ENCODE data around the gene NFIA.

The NFIA gene

GRCh38 chr1:61491497-61491896 lies 409.1 kb downstream of the NFIA start:
- DNase-seq (ENCODE audit: low read depth in 2 of 2): no peak

DNA sequence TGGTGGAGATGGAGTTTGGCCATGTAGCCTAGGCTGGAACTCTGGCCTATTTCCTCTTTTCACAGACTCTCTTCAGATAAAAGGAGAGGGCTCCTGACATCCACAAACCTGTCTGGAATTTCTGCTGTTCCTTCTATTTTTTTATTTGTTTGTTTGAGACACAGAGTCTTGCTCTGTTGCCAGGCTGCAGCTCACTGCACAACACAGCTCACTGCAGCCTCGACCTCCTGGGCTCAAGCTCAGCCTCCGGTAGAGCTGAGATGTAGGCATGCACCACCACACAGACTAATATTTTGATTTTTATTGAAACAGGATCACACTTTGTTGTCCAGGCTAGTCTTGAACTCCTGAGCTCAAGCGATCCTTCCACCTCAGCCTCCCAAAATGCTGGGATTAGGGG lies 411.6 kb downstream of the NFIA start:
- no peak for DNase-seq (ENCODE audit: low read depth in 2 of 2)

DNA sequence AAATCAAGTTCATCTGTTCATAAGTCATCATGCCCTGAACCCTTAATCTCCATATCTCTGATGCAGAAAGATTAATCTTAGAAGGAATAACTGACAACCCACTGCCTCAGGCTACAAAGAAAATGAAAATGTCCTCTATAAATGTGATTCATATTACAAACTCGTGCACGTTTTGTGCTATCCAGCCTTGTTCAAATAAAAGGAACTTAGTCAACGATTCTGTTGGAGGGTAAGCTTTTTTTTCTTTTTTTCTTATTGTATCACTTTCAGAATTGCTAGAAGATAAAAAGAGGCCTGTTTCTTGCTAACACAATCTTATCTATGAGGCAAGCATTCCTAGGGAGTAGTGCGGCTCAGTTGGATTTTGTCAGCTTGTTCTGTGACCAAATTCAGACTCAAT lies 414.1 kb downstream of the NFIA start:
- no peak for DNase-seq (ENCODE audit: low read depth in 2 of 2)

- DNase-seq (ENCODE audit: low read depth in 2 of 2): no peak
Observed at GRCh38 chr1:61497013-61497412, 414.7 kb downstream of the NFIA start.

DNA sequence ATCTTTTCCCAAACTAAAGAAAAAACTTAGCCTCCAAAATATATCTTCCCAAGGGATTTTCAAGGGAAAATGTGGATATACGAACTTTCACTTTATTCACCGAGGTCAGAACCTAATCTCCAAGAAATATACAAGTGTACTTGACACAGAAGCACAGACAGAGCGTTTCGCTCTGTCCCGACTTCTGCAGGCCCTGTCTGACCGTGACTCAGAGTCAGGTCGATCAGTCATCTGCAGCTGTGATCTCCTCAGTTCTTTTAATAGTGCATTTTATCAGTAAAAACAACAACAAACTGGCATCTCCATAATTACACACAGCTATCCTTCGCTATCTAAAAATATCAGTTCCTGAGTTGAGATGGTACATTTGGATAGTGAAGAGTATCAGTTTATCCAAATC lies 416.0 kb downstream of the NFIA start:
- DNase-seq (ENCODE audit: low read depth in 2 of 2): no peak

DNA sequence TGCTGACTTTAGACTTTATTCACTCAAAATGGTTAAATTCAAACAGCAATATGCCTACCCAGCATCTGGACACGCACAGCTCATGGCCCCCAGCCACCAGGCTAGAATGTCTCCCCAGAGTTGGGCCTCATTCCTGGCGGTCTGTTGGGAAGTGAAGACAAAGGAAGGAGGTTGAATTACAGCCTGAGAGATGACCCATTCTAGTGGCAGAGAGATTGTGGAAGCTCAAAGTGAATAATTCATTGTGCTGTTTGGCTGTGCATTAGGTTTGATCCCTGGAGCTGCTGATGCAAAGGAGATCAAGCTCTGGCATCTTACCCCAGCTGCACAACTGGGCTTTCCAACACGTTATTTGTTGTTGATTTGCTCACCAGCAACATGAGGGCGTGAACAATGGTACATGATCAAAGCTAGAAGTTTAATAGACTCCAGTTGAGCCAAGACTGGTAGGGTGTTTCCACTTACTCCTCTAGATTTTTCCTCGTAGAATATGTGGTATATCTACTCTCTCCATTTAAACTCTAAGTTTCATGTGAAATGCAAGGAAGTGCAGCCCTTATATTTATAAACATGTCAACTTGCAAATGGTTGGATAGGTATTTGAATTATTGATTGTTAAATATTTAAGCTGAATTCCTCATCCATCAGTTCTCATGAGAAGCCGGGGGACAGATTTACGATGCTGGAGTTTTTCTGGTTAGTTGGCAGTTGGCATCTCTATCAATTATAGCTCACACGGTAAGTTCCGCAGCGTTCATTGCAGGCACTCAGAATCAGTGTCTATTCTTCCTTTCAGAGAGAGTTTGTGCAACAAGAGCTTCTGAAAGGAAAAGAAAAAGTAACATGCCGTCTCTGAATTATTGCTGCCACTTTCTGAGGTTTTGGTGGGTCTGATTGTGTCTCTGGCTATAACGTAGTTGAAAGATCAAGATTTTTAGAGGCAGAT lies 419.9 kb downstream of the NFIA start:
- DNase-seq (ENCODE audit: low read depth in 2 of 2): no peak

GRCh38 chr1:61504305-61504704 lies 421.9 kb downstream of the NFIA start:
- no peak for DNase-seq (ENCODE audit: low read depth in 2 of 2)

GRCh38 chr1:61504852-61505390 lies 422.6 kb downstream of the NFIA start:
- DNase-seq (ENCODE audit: low read depth in 2 of 2): no peak

GRCh38 chr1:61506236-61506635 lies 423.9 kb downstream of the NFIA start:
- DNase-seq (ENCODE audit: low read depth in 2 of 2): no peak

DNA sequence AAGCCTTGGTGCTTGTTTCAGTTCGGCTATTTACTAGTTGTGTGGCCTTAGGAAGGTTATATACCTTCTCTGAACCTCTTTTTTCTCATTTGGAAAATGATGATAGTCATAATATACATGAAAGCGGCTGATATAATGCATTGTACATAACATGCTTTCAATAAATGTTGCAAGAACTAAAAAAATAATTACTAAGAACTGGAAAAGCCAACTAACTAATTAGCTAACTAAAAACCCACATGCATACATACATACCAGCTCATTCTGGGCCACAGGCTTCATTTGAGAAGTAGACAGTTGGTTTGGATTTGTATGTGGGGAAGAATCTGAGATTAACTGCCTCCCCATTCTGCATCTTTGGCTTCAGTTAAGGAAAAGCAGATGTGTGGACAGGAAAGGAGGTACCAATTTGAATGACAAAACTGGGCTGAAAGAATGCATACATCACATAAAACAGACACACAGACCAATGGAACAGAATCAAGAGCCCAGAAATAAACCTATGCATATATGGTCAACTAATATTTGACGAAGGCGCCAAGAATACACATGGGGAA lies 424.7 kb downstream of the NFIA start:
- DNase-seq (ENCODE audit: low read depth in 2 of 2): no peak

All from stimulated activated CD4-positive, alpha-beta T cell treated with anti-CD3 and anti-CD28 coated beads, Interleukin-1b, Interleukin-23, amount 100 ng/mL, for 4 hours (primary cell).